Glomerular visceral epithelial cell (primary cell): ENCODE measurements around the gene SH3BGR.

Experiments used
- DNase-seq: peaks from one replicate; pipeline ENCODE4 v3.0.0-alpha.2; 2016; ENCODE audit errors: extremely low spot score

The SH3BGR gene

DNA sequence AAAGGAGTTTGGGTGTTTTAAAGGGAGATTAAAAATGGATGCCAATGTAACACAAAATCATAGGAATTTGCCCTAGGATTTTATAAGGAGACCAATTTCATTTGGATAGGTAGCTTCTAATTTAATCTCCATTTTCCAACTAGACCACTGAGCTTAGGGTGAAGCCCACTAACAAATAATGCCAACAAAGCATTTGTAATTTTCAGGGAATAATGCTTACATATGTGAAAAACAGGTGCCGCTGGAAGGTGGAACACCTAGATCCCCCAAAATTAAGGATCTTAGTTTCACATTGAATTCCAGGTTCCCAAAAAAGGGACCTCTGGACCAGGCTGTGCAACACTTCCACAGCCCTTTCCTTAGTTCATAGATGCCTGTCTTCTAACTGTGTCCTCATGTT lies 94.8 kb downstream of the SH3BGR start:
- DNase-seq: no peak

DNA sequence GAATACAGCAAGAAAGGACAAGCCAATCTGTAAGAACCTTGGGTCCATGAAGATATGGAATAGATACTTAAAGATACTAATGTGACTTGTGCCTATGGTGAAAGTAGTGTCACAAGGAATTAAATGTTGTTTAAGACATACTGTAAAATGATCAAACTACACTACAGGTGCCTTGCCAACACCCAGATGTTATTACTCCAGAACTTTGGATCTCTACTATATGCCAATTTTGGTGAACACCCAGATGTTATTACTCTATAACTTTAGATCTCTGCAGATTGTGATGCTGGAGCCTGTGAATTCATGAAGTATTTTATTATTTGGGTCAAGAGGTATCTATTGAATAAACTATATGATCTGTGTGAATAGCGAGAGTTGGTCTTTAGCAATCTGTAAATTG lies 101.1 kb downstream of the SH3BGR start:
- no peak for DNase-seq

DNA sequence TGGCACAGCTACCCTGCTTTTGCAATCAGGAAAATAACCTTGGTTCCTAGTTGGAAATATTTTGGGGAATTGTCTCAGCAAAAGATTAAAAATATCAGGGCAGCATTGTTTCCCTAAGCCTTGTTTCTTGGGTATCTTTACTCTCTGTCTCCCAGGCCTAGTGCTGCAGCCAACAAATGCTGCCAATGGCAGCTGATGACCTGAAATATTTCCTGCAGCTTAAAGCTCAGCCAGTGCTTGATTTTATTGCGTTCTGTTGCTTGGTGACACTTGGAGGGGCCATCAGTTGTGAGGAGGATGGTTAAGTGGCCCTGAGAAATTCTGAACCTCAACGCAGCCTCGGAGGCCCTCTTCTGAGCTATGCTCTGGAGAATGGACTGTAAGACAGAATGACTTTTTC lies 101.6 kb downstream of the SH3BGR start:
- no peak for DNase-seq

DNA sequence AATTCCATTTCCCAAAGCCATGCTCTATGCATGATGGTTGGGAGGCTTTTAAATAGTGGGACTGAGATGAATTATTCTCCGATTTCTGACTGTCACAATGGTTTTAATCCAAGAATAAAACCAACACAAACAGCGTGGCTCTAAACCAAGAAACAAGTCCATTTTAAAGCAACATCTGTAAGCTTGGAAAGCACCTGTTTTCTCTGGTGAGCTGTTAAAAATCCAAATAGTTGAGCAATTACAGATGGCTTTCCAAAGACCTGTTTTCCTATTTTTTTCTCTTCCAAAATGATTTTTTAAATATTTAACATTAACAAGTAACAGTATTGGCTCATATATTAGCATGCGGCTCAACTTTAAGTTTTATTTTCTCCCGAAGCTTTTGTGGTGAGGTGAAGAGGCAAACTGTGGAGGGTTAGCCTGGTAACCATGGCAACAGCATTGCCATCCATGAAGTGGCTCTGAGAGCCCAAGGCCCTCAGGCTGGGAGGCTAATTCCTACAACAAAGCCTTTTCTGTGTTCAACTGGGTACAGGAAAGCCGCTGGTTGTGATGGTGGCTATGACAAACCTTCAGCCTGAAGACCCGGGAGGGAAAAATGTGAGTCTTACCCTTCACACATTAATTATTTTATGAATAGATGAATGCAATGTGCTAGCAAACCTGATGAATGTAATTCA lies 104.3 kb downstream of the SH3BGR start:
- no peak for DNase-seq

DNA sequence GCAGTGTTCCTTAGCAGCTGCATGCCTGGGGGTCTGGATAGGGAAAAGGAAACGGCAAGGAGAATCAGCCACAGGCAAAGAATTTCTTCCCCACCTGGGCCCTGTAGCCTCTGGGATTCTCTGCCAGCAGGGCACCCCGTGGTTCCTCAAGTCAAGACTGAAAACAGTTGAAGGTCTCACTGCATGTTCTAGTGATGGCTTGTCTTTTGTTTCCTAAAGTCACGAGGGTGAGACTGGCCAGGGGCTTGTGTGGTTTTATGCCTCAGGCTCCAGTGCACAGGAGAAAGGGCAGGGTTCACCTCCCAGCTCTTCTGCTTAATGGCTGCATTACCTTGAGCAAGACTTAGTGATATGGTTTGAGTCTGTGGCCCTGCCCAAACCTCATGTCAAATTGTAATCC lies 107.7 kb downstream of the SH3BGR start:
- DNase-seq: no peak

DNA sequence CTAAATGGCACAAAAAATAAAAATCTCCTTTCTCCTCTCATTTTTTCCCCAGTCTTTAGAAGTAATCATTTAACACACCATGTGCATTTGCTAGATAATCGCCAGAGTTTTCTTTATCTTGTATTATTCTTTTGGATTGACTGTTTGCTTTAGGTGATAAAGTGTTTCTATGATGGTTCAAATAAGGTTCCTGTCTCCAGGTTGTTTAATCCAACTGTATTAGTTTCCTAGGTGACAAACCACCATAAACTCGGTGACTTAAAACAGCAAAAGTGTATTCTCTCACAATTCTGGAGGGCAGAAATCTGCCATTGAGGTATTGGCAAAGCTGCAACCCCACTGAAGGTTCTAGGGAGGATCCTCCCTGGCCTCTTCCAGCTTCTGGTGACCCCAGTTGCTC lies 109.4 kb downstream of the SH3BGR start:
- DNase-seq: no peak

DNA sequence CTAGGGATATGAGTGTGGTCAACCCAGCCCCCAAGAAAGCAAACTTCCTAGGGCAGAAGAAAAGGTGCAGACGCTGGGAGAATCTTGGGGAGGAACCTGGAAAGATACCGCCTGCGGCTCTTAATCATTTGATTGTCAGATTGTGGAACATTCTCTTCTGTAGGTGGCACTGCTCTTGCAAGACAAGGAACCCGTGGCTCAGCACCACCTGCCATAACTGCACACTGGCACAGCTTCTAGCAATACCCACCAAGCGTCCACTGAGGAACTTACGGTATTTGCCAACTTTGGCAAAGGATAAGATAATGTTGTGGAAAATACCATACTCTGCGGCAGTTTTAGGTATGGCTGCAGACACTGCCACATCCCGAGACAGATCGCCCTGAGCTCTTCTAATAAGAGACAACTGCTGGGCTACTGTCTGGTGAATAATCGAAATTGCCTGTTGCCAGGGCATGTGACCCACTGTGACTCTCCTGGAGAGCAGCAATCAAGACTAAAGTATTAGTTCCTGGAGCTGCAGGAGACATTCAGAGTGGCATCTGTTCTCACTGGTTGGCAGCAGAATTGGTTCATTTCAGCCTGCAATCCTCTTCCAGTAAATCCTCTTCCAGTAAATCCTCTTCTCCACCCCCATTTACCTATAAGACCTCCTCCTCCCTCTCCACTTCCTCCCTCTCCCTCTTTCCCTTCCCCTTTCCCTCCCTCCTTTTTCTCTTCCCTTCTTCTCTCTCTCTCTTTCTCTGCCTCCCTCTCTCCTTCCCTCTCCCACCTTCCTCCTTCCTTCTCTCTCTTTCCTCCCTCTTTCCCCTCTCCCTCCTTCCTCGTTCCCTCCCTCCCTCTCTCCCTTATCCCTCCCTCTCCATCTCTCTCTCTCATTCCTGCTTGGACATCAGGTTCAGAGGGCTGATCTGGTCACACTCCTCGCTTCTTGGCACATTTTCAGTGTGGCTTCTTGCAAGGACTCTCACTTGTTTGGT lies 111.3 kb downstream of the SH3BGR start:
- no peak for DNase-seq

DNA sequence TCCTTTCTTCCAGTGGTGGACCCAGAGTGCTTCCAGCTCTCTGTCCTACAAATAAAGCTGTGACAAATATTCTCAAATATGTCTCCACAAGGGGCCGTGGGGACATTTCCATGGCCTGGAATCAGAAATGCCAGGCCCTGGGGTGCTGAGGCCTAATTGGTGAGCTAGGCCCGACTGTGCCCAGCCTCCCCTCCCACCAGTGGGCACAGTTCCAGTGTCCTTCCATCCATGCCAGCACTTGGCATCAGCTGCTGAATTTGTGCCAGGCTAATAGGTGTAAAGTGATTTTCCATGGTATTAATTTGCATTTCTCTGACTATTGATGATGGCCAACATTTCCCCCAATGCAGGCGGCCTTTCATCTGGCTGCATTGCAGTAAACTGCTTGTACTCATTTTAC lies 112.4 kb downstream of the SH3BGR start:
- DNase-seq: no peak
